ENCODE measurements around the gene B4GALT3.

GRCh38 chr1:161225178-161225533, 47.8 kb upstream of the B4GALT3 start:
- TF ChIP-seq, protein P1, sequence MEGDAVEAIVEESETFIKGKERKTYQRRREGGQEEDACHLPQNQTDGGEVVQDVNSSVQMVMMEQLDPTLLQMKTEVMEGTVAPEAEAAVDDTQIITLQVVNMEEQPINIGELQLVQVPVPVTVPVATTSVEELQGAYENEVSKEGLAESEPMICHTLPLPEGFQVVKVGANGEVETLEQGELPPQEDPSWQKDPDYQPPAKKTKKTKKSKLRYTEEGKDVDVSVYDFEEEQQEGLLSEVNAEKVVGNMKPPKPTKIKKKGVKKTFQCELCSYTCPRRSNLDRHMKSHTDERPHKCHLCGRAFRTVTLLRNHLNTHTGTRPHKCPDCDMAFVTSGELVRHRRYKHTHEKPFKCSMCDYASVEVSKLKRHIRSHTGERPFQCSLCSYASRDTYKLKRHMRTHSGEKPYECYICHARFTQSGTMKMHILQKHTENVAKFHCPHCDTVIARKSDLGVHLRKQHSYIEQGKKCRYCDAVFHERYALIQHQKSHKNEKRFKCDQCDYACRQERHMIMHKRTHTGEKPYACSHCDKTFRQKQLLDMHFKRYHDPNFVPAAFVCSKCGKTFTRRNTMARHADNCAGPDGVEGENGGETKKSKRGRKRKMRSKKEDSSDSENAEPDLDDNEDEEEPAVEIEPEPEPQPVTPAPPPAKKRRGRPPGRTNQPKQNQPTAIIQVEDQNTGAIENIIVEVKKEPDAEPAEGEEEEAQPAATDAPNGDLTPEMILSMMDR (conservative IDR thresholded peaks at IDR 0.05 in 1 of 2, IDR thresholded peaks at IDR 0.05 in 1 of 2; ENCODE audit: low read depth in 1 of 2, low read length in 2 of 2), result no peak
- TF ChIP-seq EZH2 (IDR thresholded peaks at IDR 0.05; ENCODE audit: low read length, missing control alignments), result no peak

All from fibroblast of lung (primary cell).